Activated CD4-positive, alpha-beta T cell treated with anti-CD3 and anti-CD28 coated beads, Interleukin-2, amount 10 ng/mL, durations not matched to agents 24 days and 14 days (primary cell): Measurements from ENCODE around the gene LMAN2L. TPM values are rescaled to one million over a fixed set of nuclear protein-coding genes. Genes with fewer than 3 reads are reported as not detected.

Source experiments
- DNase-seq: peaks from one replicate; pipeline ENCODE4 v3.0.0; 2022
- H3K27ac Mint-ChIP-seq: one replicate; pipeline ENCODE4 v1.8.0; 2022; ENCODE audit warnings: mild to moderate bottlenecking, mixed read lengths
- H3K27me3 Mint-ChIP-seq: one replicate; pipeline ENCODE4 v1.8.0; 2022; ENCODE audit warnings: mixed read lengths
- H3K36me3 Mint-ChIP-seq: one replicate; pipeline ENCODE4 v1.8.0; 2022; ENCODE audit warnings: low read depth, mild to moderate bottlenecking, mixed read lengths
- H3K4me1 Mint-ChIP-seq: one replicate; pipeline ENCODE4 v1.8.0; 2021; ENCODE audit warnings: mixed read lengths
- H3K4me3 Mint-ChIP-seq: one replicate; pipeline ENCODE4 v1.8.0; 2022; ENCODE audit warnings: mild to moderate bottlenecking, moderate library complexity, mixed read lengths
- H3K9me3 Mint-ChIP-seq: one replicate; pipeline ENCODE4 v1.8.0; 2021; ENCODE audit warnings: mixed read lengths
- intact Hi-C: fragments of 100-400 bp; cut with micrococcal nuclease; formaldehyde crosslinking; loops from one replicate; pipeline ENCODE4 v1.15.1; 2023
- total RNA-seq: library from RNA; stranded (reverse); gene quantifications from 2 replicates; pipeline ENCODE4 v1.2.3, GENCODE V29; 2022

Gene LMAN2L
- total RNA-seq, 1 donor from 2014 or later, result 7.3 TPM

DNA sequence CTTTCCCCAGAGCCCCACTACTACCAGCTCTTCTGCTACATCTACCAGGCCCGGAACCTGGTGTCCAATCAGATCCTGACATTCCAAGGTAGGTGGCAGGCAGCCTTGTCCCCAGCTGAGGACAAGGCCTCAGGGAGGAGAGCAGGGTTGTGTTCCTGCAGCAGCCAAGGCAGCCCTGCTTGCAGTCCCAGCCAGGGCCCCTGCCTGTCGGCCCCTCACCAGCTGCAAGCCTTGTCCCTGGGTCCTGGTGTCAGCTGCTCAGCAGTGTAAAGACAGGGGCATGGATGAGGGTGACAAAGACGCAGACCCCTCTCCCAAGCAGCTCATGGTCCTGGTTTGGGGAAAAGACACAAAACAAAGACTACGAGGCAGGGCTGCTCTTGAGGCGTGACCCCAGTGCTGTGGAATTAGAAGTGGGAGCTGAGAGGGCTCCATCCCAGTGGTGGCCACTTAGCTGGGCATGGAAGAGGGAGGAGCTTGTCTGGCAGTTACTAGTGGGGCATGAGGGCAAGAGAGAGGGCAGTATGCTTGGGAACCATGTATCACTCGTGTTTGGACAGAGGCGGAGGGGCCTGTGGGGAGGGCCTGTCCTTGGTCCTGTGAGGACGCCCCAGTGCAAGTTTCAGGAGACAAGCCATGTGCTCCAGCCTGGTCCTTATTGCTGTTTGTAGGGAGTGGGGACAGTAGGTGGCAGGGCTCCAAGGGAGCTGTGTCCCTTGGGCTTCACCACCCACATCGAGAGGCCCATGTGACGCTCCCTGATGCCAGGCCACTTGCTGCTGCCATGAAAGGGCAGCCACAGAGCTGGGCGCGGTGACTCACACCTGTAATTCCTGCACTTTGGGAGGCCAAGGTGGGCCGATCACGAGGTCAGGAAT lies 47.5 kb downstream of the LMAN2L start:
- Mint-ChIP-seq H3K36me3 (no peaks in the 10 kb centered on the region), H3K27ac (no peak overlapping the region), H3K4me1 (no peaks in the 10 kb centered on the region), H3K9me3 (no peaks in the 10 kb centered on the region), H3K27me3 (no peaks in the 10 kb centered on the region), H3K4me3 (no peak overlapping the region)
- intact Hi-C loops, result no loop called here
- DNase-seq, result no peak

DNA sequence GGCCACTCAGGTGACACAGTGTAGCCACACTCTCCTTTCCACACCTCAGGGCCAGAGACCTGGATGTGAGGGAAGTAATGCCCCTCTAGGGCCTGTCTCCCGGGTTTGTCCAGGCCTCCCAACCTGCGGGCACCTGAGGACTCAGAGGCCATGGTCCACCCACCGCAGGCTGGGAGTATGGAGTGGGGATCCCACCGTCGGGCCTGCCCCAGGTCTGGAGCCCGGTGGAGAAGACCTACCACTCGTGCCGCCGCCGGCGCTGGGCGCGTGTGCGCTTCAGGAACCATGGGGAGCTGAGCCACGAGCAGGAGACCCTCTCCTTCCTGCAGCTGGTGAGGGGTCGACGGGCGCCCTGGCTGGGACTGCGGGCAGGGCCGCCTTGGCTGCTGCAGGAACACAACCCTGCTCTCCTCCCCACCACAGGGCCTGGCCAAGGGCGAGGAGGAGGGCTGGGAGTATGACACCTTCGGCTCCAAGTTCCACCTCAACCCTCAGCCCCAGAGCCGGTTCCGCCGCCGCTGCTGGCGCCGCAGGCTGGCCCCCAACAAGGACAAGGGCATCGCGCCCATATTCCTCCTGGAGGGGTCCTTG lies 48.7 kb downstream of the LMAN2L start:
- Mint-ChIP-seq H3K36me3 (no peaks in the 10 kb centered on the region), H3K27ac (no peak overlapping the region), H3K4me3 (no peak overlapping the region), H3K9me3 (no peaks in the 10 kb centered on the region), H3K4me1 (no peaks in the 10 kb centered on the region), H3K27me3 (no peaks in the 10 kb centered on the region)
- no peak for DNase-seq
- intact Hi-C loops, result no loop called here

DNA sequence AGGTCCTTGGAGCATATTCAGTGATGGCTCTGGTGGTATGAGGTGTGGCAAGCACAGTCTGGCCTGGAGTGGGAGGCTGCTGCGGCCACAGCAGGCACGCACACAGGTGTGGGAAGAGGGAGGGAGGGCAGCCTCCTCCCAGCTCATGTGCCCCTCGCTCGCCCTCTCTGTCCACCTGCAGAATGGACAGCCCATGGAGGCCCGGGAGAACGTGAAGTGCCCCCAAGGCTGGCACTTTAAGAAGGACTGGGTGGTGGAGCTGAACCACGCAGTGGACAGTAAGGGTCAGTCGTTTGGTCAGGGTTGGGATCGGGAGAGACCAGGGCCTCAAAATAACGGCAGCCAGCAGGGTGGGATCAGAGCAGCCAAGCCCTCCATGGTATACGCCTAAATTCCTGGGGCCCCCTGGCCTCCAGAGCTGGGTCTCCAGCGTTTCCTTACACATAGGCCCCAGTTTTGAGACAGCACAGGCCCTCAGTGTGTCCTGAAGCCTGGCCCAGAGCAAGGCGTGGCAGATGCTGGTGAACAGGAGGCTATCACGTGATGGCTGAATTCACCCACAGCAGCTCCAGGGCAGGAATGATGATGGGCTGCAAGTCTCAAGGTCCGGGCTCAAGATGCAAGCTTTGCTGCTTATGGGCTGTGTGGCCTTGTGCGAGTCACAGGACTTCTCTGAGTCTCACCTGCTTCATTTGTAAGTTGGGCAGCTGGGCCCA lies 49.4 kb downstream of the LMAN2L start:
- Mint-ChIP-seq H3K36me3 (no peaks in the 10 kb centered on the region), H3K9me3 (no peaks in the 10 kb centered on the region), H3K27ac (no peak overlapping the region)

DNA sequence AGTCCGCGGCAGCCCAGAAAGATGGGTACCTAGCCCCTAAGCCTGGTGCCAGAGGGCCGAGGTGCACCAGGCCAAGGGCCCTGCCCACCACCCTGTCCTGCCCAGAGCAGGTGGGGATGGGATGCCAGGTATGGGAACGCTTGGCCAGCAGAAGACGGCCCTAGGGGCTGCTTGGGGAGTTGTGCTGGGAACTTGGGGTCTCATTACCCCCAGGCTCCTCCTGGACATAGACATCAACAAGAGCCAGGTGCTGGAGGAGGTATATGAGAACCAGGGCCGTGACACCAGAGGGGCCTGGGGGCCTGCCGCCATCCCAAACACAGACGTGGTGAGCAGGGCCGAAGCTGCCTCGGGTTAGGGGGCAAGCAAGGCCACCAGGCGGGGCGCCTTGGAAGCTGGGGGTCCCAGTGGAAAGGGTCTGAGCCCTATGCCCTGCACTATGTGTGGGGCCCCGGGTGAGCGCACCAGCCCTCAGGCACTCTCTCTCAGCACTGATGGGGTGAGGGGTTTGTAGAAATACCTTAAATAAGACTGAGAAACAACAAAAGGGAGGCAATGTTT lies 50.4 kb downstream of the LMAN2L start:
- intact Hi-C loops, result no loop called here
- H3K27ac Mint-ChIP-seq, result no peak overlapping the region
- no peaks in the 10 kb centered on the region for H3K4me1 Mint-ChIP-seq
- H3K27me3 Mint-ChIP-seq, result no peaks in the 10 kb centered on the region
- no peaks in the 10 kb centered on the region for H3K36me3 Mint-ChIP-seq
- no peak overlapping the region for H3K4me3 Mint-ChIP-seq
- H3K9me3 Mint-ChIP-seq, result no peaks in the 10 kb centered on the region
- DNase-seq, result no peak

More for the DNA sequence above, 49.4 kb downstream of the LMAN2L start:
- Mint-ChIP-seq H3K27me3 (no peaks in the 10 kb centered on the region), H3K4me3 (no peak overlapping the region), H3K4me1 (no peaks in the 10 kb centered on the region)
- intact Hi-C loops, result no loop called here
- DNase-seq, result no peak

DNA sequence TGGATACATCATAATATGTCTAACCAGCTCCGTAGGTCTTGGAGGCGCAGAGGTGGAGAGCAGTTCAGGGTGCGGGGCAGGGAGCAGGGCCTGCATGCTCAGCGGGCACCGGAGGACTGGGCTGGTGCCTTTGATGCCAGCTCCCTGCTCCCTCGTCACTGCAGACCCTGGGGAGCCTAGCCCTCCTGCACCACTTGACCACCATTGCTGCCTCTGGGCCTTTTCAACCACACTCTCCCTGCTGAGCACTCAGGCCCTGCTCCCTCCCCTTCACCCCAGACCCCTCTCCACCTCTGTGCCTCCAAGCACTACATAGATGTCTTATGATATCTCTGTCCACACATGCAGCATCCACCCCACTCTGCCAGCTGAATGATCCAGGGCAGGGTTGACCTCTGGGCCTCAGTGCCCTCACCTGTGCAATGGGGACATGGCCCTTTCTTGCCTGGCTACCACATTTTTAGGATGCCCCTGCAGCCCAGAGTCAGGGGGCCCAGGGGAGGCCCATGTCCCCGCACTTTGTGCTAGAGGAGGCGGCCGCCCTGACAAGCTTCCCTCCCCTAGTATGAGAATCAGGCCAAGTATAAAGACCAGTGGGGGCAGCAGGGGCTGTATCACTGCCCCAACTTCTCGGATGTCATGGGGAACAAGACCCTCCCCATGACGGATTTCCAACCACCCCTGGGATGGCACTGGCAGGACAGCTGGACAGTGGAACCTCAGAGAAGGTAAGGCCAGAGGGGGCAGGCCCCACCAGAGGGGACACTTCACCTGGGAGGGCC lies 51.0 kb downstream of the LMAN2L start:
- Mint-ChIP-seq H3K4me1 (no peaks in the 10 kb centered on the region), H3K27me3 (no peaks in the 10 kb centered on the region), H3K36me3 (no peaks in the 10 kb centered on the region), H3K4me3 (no peak overlapping the region), H3K9me3 (no peaks in the 10 kb centered on the region), H3K27ac (no peak overlapping the region)
- intact Hi-C loops, result no loop called here
- no peak for DNase-seq

DNA sequence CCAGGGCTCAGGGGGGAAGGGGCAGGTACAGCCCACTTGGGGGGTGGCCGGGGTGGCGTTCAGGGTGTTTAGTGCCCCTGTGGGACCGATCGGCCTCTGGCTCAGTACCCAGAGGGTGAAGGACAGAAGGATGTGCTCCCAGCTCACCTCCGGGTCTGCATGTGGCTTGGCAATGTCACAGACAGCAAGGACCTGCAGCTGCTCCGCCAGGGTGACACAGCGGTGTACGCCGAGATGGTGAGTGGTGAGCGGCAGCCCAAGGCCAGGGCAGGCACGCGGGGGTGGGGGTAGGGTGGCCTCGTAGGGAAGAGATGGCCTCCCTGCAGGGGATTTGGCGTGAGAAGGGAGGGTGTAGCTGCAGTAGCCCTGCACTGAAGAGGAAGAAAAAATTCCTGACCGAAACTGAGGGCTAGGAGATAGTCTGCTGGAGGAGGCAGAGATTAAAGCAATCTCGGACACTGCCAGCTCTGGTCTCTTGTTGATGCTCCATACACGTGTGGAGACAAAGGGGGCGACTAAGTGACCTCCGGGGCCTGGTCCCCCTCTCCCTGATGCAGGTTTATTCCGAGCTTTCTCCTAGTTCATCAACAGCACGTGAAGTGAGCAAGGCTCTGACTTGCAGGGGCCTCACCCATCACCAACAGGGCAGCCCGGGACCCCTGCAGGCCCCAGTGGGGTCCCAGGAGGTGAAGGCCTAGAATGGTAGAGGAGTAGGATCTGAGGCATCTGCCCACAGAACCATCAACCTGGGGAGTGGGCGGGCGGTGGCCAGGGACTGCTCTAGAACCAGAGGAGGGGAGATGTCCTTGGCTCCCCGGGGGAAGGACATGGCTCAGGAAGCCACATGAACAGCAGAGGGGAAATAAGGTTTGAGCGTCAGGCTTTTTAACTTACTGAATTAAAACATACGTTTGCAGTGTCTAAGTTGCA lies 51.9 kb downstream of the LMAN2L start:
- no peak for DNase-seq
- intact Hi-C loops, result no loop called here
- H3K4me1 Mint-ChIP-seq, result no peaks in the 10 kb centered on the region
- H3K27me3 Mint-ChIP-seq, result no peaks in the 10 kb centered on the region
- H3K9me3 Mint-ChIP-seq, result no peaks in the 10 kb centered on the region
- no peak overlapping the region for H3K4me3 Mint-ChIP-seq
- H3K36me3 Mint-ChIP-seq, result no peaks in the 10 kb centered on the region
- H3K27ac Mint-ChIP-seq, result no peak overlapping the region

DNA sequence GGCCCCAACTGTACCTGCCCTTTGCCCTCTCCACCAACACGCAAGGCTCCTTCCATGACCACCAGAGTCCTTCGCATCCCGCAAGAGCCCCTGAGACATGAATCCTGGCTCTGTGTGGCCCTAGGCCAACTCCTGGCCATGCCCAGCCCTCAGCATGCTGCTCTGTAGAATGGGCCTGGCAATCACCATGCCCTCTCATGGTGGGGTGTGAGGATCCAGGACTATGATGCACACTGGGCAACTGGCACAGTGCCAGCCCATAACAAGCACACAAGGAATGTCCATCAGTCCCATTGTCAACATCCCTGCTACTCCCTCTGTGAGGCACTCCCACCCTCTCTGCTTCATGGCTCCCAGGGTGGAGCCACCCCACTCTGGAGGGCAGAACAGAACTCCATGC lies 52.6 kb downstream of the LMAN2L start:
- intact Hi-C loops, result no loop called here
- Mint-ChIP-seq H3K36me3 (no peaks in the 10 kb centered on the region), H3K9me3 (no peaks in the 10 kb centered on the region), H3K4me3 (no peak overlapping the region), H3K4me1 (no peaks in the 10 kb centered on the region), H3K27me3 (no peaks in the 10 kb centered on the region), H3K27ac (no peak overlapping the region)
- DNase-seq, result no peak

DNA sequence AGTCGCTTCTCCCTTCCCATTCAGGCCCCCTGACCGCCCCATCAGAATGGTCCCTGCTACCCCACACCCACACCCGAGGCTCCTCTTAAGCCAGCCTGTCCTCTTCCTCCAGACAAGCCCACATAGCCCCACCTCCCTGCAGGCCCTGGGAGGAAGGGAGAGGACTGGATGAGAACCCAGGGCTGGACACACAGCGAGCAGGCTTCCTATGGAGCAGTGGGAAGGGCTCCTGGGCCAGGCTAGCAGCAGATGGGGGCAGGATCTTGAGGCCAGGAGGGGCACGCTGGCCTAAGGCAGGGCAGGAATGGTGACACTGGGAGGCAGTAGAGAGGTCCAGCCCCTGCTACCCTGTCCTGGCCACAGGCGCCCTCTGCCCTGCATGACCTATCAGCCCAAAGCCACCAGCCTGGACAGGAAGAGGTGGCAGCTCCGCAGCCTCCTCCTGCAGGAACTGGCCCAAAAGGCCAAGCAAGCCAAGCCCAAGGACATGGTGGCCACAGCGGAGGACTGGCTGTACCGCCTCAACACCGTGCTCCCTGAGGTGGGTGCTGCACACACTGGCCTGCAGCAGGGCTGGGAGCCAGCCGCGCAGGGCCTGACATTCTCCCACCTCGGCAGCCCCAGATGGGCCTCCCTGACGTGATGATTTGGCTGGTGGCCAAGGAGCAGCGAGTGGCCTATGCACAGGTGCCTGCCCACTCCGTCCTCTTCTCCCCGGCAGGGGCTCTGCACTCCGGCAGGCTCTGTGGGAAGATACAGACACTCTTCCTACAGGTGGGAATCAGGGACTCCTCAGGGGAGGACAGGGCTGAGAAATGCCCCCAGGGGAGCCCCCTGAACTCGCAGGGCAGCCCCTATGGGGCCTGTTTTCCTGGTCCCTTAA lies 54.0 kb downstream of the LMAN2L start:
- no peaks in the 10 kb centered on the region for H3K36me3 Mint-ChIP-seq
- H3K27ac Mint-ChIP-seq, result no peak overlapping the region
- H3K9me3 Mint-ChIP-seq, result no peaks in the 10 kb centered on the region
- intact Hi-C loops, result no loop called here
- DNase-seq, result no peak
- H3K4me1 Mint-ChIP-seq, result no peaks in the 10 kb centered on the region
- H3K4me3 Mint-ChIP-seq, result no peak overlapping the region
- H3K27me3 Mint-ChIP-seq, result no peaks in the 10 kb centered on the region

DNA sequence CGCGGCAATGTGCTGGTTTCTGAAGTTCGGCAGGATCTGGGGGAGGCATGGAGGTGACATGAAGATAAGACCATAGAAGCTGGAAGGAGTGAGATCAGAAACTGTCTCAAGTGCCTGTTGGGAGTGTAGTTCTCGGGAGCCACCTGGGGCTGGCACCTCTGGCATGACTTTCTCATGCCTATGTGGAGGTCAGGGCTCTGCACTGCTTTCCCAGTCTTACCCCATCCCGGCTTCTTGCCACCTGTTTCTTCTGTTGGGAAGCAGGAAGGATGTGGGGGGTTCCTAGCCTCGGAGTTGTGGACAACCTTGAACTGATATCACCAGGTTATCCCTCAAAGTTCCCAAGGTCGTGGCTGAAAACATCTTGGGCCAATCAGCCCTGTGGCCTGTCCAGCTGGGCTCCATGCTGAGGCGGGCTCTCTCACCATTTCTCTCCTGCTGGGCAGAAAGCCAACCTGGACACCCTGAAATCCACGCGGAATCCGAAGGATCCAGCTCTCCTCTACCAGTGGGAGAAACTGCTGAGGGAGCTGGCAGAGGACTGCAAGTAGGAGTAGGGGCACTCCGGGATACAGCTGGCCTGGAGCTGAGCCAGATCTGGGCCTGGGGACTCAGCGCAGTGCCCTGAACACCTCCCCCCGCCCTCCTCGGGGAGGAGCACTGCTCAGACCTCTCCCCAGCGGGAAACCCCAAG lies 54.8 kb downstream of the LMAN2L start:
- Mint-ChIP-seq H3K27me3 (peaks cover 4% of the 10 kb centered on the region), H3K36me3 (no peaks in the 10 kb centered on the region), H3K4me1 (no peaks in the 10 kb centered on the region), H3K9me3 (no peaks in the 10 kb centered on the region), H3K27ac (no peak overlapping the region), H3K4me3 (no peak overlapping the region)
- intact Hi-C loops, result no loop called here
- no peak for DNase-seq

DNA sequence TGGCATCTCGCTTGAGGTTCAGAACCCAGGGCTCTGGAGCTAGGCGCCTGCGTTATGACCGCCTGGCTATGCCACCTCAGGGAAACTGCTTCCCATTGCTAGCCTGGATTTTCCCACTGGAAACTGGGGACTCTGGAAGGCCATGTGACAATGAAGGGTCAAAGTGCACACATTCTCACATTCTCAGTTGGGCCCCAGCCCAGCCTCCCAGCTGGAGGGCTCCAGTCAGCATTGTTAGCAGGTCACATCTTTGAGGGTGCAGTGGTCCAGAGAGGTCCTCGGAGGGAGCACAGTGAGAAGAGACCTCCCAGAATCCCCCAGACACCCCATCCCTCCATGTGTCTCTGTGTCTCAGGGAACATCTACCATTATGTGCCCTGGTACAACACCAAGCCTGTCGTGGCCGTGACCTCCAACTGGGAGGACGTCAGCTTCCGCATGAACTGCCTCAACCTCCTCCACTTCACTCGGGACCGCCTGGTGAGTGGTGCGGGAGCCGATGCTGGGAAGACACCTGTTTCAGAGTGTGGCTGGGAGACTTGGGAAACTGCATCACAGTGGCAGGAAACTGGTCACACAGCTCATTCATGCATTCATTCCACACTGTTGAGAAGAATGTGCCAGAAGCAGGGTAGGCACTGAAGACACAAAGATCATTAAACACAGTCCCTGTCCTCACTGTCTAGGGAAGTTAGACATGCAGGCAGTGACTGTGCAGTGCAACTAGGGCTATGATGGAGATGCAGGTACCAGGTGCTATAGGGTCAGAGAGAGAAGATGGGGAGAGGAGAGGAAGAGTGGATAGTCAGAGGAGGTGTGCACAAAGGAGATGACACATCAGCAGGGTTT lies 55.7 kb downstream of the LMAN2L start:
- Mint-ChIP-seq H3K9me3 (no peaks in the 10 kb centered on the region), H3K36me3 (no peaks in the 10 kb centered on the region), H3K4me1 (no peaks in the 10 kb centered on the region), H3K27ac (no peak overlapping the region), H3K27me3 (peaks cover 9% of the 10 kb centered on the region), H3K4me3 (no peak overlapping the region)
- no peak for DNase-seq
- intact Hi-C loops, result no loop called here

DNA sequence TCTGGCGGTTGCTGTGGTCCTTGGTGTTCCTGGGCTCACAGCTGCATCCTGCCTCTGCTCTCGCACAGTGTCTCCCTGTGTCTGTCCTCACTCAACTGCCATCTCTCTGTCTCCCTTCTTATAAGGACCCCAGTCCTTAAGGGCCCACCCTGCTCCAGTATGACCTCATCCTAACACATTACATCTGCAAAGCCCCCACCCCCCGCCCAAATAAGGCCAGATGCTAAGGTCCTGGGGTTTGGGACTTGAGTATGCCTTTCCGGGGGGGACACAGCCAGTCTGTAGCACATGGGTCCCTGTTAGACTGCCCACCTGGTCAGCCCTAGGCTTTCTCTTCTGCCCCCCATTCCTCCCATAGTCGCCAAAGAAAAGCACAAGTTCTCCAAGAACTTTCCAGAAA lies 56.6 kb downstream of the LMAN2L start:
- H3K36me3 Mint-ChIP-seq, result no peaks in the 10 kb centered on the region
- intact Hi-C loops, result no loop called here
- no peak overlapping the region for H3K4me3 Mint-ChIP-seq
- H3K4me1 Mint-ChIP-seq, result no peaks in the 10 kb centered on the region
- H3K9me3 Mint-ChIP-seq, result no peaks in the 10 kb centered on the region
- H3K27me3 Mint-ChIP-seq, result peaks cover 9% of the 10 kb centered on the region
- H3K27ac Mint-ChIP-seq, result no peak overlapping the region
- DNase-seq, result no peak
